HG02938 (cell line): ENCODE data around the gene CABLES2.

ENCODE experiments used
- ATAC-seq: cut with Tn5 transposase; IDR thresholded peaks from one replicate; pipeline ENCODE4 v1.9.1; 2021; ENCODE audit warnings: mild to moderate bottlenecking, moderate library complexity; ENCODE audit not compliant: unreplicated experiment

The CABLES2 gene, protein sequence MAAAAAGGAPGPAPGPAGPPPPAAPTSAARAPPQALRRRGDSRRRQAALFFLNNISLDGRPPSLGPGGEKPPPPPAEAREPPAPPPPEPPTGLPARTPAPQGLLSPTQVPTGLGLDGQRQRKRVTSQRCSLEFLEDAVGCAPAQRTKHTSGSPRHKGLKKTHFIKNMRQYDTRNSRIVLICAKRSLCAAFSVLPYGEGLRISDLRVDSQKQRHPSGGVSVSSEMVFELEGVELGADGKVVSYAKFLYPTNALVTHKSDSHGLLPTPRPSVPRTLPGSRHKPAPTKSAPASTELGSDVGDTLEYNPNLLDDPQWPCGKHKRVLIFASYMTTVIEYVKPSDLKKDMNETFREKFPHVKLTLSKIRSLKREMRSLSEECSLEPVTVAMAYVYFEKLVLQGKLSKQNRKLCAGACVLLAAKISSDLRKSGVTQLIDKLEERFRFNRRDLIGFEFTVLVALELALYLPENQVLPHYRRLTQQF

DNA sequence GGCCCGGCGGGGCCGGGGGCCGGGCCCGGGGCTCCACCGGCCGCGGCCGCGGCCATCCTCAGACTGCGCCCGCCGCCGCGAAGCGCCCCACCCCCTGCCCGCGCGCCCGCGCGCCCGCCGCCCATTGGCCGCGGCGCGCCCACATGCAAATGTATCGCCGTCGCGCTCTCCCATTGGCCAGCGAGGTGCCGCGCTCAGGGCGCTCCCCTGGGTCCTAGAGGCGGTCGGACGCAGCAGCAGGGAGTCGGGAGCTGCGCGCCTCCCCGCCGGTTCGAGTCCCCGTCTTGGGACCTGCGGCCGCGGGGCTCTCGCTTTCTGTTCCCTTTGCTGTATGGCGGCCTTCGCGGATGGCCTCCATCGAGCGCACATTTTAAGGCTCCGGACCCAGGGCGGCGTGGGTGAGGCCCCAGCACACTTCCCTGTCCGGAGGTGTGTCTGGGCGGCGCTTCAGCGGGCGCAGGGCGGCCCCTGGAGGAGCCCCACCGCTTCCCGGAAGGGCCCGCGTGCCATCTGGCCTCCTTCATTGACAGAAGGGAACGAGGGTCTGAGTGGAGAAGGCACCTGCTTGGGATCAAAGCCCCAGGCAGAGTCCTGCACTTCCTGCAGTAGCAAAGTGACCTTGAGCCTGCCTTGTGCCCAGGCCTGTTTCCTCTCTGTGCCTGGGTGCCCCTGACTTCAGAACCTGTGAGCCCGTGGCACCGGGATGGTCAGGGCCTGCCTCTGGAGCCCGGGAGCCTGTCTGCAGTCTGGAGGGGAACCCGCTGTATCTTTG, at the start of gene CABLES2:
Gene CABLES2, minus strand, starts transcription at position 65 of the 772 bp plus-strand sequence. Its CDS starts 9 bp downstream, at position 56.
- ATAC-seq, result peak; percentile 83

DNA sequence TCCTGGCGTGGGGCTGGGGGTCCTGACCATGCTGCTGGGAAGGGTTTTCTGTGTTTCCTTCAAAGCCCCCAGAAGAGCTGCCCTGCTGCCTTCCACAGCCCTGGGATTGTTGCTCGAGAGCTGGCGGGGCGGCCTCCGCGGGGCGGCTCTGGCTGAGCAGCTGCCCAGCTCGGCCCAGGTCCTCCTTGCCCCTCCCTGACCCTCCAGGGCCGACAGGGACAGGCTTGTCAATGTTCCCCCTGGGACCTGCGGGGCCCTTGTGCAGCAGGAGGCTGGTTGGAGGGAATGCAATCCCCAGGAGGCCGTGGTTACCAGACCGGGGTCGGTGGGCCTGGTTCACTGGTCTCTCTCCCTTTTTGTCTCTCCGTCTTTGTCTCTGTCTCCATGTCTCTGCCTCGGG, 48.8 kb upstream of the CABLES2 start:
- no peak for ATAC-seq

DNA sequence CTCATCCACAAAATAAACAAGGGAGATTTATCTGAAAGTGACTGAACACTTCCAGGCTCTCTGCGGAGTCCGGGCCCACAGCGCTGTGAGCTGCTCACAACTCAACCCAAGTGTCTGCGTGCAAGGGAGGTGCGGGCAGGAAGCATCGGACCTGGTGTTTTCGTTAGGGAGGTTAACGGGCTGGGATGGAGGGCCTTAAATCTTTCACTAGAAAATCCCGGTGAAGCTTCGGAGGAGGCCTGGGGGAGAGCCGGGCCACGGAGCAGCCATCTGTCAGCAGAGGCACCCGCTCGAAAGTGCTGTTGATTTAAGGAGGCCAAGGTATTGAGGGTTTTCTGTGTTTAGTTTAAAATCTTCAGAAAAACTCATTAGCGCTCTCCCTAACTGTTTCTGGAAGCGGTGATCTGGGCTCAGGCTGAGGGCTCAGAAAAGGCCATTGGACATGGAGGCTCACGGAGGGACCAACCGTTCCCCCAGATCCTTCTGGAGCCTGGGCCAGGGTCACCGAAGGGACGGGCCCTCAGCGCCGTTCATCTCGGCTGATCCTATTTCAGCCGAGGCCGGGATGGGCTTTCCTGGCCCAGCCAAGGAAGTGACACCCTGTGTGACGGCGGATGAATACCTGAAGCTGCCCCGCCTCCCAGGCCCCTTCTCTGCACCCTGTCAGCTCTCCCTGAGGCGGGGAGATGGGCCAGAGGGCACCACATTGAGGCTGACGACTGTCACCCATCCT, 48.0 kb upstream of the CABLES2 start:
- ATAC-seq, result no peak

DNA sequence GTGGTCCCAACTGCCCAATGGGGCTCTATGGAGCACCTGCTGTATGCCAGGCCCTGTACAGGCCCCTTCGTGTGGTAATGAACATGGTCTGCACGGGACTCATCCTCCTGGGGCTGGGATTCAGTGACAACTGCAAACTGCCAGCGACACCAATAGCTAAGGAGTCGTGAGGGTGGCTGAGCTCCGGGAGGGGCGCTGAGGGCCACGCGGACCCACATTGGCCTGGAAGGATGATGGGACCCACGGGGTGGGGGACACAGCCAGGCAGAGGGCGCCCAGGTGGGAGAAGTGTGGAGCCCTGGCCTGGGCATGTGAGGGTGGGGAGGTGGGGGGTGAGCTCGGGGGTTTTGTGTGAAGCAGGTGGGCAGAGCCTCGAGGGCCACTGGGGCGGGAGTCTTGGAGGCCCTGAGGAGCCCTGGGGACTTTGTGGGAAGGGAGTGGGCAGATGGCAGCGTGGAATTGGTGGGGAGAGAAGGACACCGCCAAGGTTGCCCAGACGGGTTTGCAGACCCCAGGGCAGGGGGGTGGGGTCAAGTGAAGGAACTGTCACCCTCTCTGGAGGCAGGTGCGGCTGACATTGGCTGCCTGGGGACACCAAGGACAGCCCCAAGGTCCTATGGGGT, 46.2 kb upstream of the CABLES2 start:
- no peak for ATAC-seq

DNA sequence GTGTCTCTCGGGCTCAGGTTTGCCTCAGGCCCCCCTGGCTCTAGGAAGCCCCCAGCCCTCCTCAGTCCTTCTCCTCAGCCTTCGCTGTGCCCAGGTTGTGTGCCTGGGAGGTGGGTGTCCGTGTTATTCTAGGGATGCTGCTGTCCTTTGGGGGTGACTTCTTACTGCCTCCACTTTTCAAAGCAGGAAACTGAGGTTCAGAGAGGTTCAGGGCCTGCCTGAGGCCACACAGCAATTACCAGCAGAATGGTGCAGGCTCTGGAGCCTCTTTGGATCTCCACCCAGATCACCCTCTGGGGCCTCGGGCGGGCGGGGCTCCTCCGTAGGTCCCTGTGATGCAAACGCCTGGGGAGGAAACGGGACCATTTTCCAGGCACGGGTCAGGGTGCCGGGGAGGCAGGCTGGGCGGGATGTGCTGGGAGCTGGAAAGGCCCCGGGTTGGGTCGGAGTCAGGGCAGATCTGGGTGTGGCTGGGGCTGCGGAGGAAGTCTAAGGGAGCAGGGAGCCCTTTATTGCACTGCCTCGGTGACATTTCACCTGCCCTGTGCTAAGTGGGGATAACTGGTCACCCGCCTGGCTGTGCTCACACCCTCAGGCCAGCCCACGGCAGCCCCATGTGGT, 45.5 kb upstream of the CABLES2 start:
- ATAC-seq, result no peak

DNA sequence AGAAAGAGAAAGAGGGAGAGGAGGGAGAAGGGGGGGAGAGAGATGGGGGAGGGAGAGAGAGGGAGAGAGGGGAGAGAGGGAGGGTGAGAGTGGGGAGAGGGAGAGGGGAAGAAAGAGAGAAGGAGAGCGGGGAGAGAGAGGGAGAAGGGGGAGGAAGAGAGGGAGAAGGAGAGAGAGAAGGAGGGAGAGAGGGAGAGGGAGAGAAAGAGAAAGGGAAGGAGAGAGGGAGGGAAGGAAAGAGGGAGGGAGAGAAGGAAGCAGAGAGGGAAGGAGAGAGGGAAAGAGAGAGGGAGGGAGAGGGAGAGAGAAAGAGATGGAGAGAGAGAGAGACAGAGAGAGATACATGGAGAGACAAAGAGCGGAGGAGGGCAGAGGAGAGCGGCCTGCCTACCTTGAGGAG, 44.9 kb upstream of the CABLES2 start:
- ATAC-seq, result no peak

DNA sequence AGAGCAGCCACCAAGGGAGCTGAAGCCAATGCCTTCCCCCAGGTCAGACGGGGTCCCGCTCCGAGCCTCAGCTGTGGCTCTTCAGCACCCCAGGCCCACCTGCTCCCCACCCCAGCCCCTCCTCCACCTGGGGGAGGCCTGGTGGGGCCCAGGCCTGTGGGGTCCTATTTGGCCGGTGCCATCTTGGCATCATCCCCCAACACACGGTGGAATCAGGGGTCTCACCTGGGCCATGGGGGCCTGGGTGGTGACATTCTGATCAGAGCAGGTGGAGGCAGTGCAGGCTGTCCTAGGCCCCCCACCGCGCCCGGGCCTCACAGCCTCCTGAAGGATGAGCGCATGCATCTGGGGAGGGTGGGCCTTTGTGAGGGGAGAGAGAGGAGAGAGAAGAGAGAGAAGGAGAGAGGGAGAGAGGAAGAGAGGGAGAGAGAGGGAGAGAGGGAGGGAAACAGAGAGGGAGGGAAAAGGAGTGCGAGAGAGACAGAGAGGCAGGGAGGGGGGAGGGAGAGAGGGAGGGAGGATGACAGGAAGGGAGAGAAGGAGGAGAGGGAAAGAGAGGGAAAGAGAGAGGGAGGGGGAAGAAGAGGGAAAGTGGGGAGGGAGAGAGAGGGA, 44.2 kb upstream of the CABLES2 start:
- ATAC-seq, result no peak

DNA sequence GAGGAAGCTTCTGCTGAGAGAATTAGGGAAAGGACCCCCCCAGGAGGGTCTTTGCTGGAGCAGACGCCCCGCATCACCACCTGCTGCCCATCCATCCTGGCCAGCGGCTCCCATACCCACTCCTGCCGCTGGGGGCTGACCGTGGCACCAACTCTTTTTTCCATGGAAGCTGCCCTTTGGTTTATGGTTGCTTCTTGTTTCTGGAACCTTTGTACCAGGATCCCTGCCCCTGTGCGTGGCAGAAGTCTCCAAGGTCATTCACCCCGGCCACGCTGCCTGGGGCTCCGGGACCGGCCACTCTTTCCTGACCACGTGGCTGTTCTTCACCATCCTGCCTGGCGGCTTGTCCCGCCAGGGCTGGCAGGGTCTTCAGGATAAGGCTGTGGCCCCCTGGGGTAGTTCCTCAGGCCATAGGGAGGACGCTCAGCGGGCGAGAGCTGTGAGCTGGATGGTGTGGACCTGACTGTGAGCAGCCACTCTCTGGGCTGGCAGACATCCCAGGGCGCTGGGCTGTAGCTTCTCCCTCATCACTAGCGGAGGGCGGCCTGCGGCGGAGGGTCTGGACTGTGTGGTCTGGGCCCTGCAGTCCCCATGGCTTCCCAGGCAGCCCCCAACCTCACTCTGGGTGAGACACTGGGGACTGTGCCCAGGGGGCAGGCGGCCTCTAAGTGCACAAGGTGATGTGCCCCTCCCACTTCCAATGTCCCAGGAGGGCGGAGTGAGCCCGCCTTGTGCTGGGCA, 43.0 kb upstream of the CABLES2 start:
- no peak for ATAC-seq

DNA sequence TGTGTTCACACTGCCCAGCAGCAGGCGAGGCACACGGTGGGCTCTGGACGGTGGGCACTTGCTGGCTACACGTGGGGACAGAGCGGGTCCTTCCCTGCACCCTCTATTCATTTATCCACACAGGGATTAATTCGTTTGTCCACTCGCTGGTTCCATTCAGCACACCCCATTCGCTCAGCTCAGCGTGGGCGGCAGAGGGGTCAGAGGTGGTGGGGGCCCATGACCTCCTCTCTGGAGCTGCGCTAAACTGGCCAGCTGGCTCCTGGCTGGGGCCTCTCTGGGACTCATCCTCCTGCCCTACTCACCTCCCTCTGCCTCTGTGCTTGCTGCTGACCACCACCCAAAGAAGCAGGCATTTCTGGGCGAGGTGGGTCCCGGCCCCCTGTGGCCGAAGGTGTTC, 41.7 kb upstream of the CABLES2 start:
- ATAC-seq, result no peak

DNA sequence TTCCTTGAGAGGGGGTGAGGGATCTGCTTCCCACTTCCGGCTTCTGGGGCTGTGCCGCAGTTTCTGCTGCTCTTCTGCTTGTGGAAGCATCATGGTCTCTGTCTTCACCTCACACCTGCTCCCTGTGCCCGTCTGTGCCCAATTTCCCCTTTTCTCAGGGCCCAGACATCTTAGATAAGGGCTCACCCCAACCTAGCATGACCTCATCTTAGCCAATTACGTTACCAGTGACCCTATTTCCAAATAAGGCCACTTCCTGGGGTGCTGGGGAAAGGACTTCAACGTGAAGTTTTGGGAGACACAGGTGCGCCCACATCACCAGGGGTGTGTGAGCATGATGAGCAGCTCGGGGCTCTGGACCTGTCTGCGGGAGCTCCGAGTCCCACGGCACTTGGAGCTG, 41.0 kb upstream of the CABLES2 start:
- ATAC-seq, result no peak

DNA sequence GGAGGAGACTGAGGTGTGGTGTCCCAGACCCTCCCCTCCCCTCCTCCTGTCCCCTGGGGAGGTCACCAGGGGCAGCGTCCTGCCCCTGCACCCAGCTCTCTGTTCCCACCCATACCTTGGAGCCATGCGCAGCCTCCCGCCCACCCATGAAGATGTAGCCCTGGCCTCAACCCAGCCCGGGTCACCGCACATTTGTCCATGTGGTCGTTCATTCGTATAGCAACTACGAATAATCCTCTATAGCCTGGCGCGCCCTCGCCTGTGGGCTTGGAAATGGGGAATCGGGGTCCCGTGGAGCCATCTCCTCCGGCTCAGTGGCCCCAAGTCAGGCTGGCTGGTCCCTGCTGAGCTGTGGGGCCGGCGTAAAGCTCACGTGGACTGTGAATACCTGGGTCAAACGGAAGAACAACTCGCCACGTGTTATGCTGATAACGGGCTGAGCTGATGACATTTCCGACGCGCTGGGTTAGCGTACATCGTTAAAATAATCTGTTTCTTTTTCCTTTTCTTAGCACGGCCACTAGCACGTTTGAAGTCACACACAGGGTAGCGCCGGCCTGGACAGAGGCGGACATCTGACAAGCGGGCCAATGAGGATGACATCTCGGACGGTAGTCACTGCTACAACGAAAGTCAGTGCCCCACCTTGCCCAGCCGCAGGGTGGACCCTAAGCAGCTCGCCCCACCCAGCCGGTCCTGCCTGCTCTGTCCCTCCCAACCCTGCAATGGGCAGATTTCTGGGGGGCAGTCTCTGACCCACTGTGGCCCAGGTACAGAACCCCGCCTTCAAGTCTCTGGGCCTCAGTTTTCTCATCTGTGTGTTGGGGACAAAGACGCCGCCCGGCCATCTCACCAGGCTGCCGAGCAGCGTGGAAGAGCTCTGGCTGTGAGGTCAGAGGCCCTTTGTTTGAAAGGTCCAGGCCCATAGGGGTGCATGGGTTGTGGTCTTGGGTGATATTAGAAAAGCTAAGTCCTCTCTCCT, 40.1 kb upstream of the CABLES2 start:
- no peak for ATAC-seq

DNA sequence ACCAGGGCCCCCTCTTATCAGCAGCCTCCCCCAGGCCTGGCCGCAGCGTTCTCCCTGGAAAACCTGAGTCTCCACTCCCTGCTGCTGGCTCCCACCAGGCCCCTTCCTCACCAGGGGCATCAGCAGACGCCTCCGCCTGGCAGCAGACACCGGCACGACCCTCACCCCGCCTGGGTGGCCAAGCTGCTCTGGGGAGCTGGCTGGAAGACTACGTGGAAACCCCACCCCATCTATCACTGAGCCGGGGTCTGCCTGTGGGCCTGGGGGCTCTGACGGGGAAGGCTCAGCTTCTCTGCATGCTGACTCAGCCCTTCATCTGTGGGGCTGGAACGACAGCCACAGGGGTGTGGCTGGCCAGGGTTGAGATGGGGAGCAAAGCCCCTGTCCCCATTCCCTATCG, 39.4 kb upstream of the CABLES2 start:
- no peak for ATAC-seq

DNA sequence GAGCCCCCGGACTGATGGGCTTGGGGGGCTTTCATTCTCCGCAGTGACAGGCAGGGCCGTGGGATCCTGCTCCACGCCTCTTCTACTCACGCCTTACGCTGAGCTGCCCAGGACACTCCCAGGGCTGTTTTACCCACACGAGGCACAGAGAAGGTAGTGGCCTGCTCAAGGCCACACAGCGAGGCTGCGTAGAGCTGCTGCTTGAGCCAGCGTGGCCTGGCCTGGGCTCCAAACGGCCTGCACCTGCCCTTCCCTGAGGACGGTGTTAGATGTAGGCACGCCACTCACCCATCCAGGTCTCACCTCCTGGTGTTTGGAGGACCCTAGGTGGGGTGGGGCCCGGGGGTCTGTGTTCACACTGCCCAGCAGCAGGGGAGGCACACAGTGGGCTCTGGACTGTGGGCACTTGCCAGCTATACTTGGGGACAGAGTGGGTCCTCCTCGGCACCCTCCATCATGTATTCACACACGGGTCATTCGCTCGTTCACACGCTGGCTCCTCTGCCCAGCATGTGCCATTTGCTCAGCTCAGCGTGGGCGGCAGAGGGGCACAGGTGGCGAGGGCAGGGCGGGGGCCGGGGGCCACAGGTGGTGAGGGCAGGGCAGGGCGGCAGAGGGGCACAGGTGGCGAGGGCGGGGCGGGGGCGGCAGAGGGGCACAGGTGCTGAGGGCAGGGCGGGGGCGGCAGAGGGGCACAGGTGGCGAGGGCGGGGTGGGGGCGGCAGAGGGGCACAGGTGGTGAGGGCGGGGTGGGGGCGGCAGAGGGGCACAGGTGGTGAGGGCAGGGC, 38.7 kb upstream of the CABLES2 start:
- no peak for ATAC-seq

DNA sequence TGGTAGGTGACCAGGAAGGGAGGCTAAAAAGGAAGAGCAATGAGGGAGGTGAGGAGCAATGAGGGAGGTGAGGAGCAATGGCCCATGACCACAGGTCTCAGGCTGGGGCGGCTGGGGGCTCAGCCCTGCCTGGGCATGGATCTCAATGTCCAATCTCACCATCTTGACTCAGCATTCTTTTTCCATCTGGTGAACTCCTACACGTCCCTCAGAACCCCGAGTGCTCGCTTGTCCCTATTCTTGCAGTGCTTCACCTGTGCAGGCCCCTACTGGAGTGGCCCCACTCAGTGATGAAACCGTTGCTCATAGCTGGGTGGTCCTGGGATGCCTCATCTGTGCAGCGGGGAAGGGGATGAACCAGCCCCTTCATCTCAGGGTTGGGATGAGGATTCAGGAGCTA, 37.2 kb upstream of the CABLES2 start:
- no peak for ATAC-seq

DNA sequence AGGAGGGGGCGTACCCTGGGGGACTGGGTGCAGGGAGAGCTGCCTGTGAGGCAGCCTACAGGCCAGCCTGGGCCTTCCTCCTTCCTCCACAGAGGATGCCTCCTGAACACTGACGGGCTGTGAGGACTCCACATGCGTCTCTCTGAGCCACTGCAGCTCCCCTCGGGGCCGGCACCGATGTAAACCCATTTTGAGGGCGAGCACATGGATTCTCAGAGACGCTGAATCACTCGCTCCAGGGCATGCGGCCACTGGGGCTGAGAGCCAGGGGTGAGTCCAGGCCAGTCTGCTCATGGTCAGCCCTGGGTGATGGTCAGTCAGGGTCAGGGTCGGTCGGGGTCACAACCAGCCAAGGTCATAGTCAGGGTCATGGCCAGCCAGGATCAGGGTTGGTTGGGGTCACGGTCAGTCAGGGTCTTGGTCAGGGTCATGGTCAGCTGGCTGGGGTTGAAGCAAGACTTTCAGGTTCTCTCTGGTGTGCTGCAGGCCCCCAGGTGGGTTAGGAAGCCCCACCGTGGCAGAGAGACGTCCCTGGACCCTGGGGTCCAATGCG, 35.0 kb upstream of the CABLES2 start:
- no peak for ATAC-seq

DNA sequence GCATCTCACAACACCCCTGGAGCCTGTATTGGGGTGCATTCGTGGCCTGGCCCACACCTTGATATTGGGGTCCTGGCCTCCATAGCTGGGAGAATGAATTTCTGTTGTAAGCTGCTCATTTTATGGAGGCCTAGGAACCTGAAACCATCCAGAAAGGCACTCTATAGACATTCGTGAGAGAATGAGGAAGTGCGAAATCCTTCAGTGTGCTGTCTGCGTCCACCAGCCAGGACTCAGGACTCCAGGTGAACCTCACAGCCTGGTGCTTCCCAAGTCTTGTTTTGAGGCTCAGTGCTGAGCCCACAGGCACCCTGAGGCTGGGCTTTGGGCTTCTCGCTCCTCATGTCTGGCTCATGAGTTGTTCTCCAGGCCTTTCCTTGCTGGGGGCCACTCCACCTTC, 32.1 kb upstream of the CABLES2 start:
- no peak for ATAC-seq

DNA sequence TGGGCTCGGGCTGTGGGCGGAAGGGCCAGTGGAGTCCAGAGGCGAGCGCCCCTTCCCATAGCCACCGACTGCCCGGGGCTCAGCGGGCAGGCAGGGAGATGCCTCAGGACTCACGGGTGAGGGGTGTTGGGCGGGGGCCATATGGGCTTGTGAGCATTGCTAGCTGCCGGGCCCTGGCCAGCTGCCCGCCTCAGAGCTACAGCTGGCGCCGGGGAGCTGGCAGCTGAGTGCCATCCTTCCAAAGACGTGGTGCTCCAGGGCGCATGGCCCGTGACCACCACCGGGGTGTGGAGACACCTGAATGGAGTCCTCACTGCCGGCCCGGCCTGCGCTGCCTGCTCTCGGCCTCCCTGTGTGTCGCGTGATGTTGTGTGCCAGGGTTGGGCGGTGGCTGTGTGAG, 30.8 kb upstream of the CABLES2 start:
- no peak for ATAC-seq
